CD8-positive, alpha-beta memory T cell (primary cell): ENCODE results near the gene DGLUCY. TPM values are rescaled to one million over a fixed set of nuclear protein-coding genes. Genes with fewer than 3 reads are reported as not detected.

Experiments
- CTCF ChIA-PET: fragments of 350-600 bp; sonication (Branson Sonifier 250); formaldehyde crosslinking; loops from one replicate; lab custom pipeline; 2021; ENCODE audit warnings: antibody characterized with exemption; lab: Charles Lee
- POLR2A ChIA-PET: fragments of 350-600 bp; sonication (Branson Sonifier 250); formaldehyde crosslinking; loops from one replicate; lab custom pipeline; 2021; ENCODE audit warnings: antibody characterized with exemption; lab: Charles Lee
- DNase-seq, 5 donors: peaks; one replicate each; pipeline versions ENCODE4 v3.0.0 to v3.0.0-alpha.2; 2020 to 2022; ENCODE audit warnings: mixed read lengths in 1 of 5
- H3K27ac ChIP-seq: one replicate; pipeline ENCODE4 v1.7.0; 2013; ENCODE audit warnings: low read depth, mild to moderate bottlenecking, low read length, moderate library complexity
- H3K27me3 ChIP-seq: 2 replicates; pipeline ENCODE4 v1.7.0; 2013; ENCODE audit warnings: low read length, mild to moderate bottlenecking; ENCODE audit not compliant: insufficient read depth, poor library complexity, severe bottlenecking
- H3K36me3 ChIP-seq: 2 replicates; pipeline ENCODE4 v1.7.0; 2013; ENCODE audit warnings: mild to moderate bottlenecking, low read length, moderate library complexity; ENCODE audit not compliant: insufficient read depth
- H3K4me1 ChIP-seq: 2 replicates; pipeline ENCODE4 v1.7.0; 2013; ENCODE audit warnings: mild to moderate bottlenecking, low read length, moderate library complexity; ENCODE audit not compliant: insufficient read depth
- H3K4me3 ChIP-seq: 2 replicates; pipeline ENCODE4 v1.7.0; 2013; ENCODE audit warnings: mild to moderate bottlenecking, low read length
- H3K9me3 ChIP-seq: 2 replicates; pipeline ENCODE4 v1.7.0; 2013; ENCODE audit warnings: mild to moderate bottlenecking, low read length
- H3K27ac Mint-ChIP-seq, 8 donors: one replicate each; pipeline ENCODE4 v1.8.0; 2020 to 2021; ENCODE audit warnings: mixed read lengths in 8 of 8, mild to moderate bottlenecking in 6 of 8, inconsistent platforms in 3 of 8, moderate library complexity in 3 of 8
- H3K27me3 Mint-ChIP-seq, 2 donors: one replicate each; pipeline ENCODE4 v1.8.0; 2020 to 2021; ENCODE audit warnings: mixed read lengths in 2 of 2, mild to moderate bottlenecking in 1 of 2, moderate library complexity in 1 of 2
- H3K36me3 Mint-ChIP-seq, 3 donors: one replicate each; pipeline ENCODE4 v1.8.0; 2020 to 2021; ENCODE audit warnings: mixed read lengths in 3 of 3, inconsistent platforms in 1 of 3, mild to moderate bottlenecking in 1 of 3
- H3K4me1 Mint-ChIP-seq, 3 donors: one replicate each; pipeline ENCODE4 v1.8.0; 2020 to 2021; ENCODE audit warnings: mixed read lengths in 3 of 3, inconsistent platforms in 1 of 3, mild to moderate bottlenecking in 1 of 3
- H3K4me3 Mint-ChIP-seq, 7 donors: one replicate each; pipeline ENCODE4 v1.8.0; 2020 to 2021; ENCODE audit warnings: mixed read lengths in 7 of 7, mild to moderate bottlenecking in 6 of 7, moderate library complexity in 4 of 7, inconsistent platforms in 2 of 7
- H3K9me3 Mint-ChIP-seq, 5 donors: one replicate each; pipeline ENCODE4 v1.8.0; 2020 to 2022; ENCODE audit warnings: mixed read lengths in 5 of 5, mild to moderate bottlenecking in 3 of 5, moderate library complexity in 2 of 5, inconsistent platforms in 1 of 5
- polyA plus RNA-seq: library from polyadenylated mRNA; unstranded; fragments of 300-500 nt; fragmentation: Illumina TruSeq; gene quantifications from one replicate; pipeline ENCODE4 v1.2.3, GENCODE V29; 2021
- total RNA-seq, 2 experiments: library from RNA; stranded (reverse); gene quantifications; one replicate each; pipeline ENCODE4 v1.2.3, GENCODE V29; 2021

The DGLUCY gene
- total and polyA plus RNA-seq, 3 experiments from 2014 or later = 45.3 to 55.5 (median 48.7) TPM

- POLR2A ChIA-PET = no interaction called here
- Histone ChIP-seq H3K4me1 (no peaks in the 10 kb centered on the region), H3K27ac (no peak overlapping the region), H3K36me3 (peaks cover 51% of the 10 kb centered on the region), H3K27me3 (no peaks in the 10 kb centered on the region), H3K4me3 (no peak overlapping the region), H3K9me3 (no peaks in the 10 kb centered on the region)
- Mint-ChIP-seq H3K4me3 (peak overlapping the region in 1 of 7 donors; percentile 56), H3K36me3 (peaks cover 0 to 86% (median 20%) of the 10 kb centered on the region in 3 donors), H3K27ac (peak overlapping the region in 4 of 8 donors; percentile 56 to 86 (median 74)), H3K27me3 (peaks cover 0 to 7% of the 10 kb centered on the region in 2 donors), H3K4me1 (peaks cover 11 to 17% (median 15%) of the 10 kb centered on the region in 3 donors), H3K9me3 (no peaks in the 10 kb centered on the region)
- no peak for DNase-seq
- CTCF ChIA-PET = interaction anchor here (0.6 to 2.7 kb wide), 5 partner anchors 8 to 95 kb away, joined by 3 to 10 read pairs (median 3); partner anchors contain the start of gene GPR68
Measured at GRCh38 chr14:91272341-91273272, 158.7 kb downstream of the DGLUCY start.

- Histone ChIP-seq H3K4me3 (no peak overlapping the region), H3K27ac (no peak overlapping the region), H3K36me3 (peaks cover 59% of the 10 kb centered on the region), H3K4me1 (no peaks in the 10 kb centered on the region), H3K9me3 (no peaks in the 10 kb centered on the region), H3K27me3 (no peaks in the 10 kb centered on the region)
- Mint-ChIP-seq H3K4me3 (no peak overlapping the region), H3K4me1 (peaks cover 8 to 9% (median 8%) of the 10 kb centered on the region in 3 donors), H3K36me3 (peaks cover 0 to 86% (median 15%) of the 10 kb centered on the region in 3 donors), H3K27me3 (peaks cover 0 to 5% of the 10 kb centered on the region in 2 donors), H3K27ac (peak overlapping the region in 1 of 8 donors; percentile 69), H3K9me3 (no peaks in the 10 kb centered on the region)
- DNase-seq = no peak
- ChIA-PET POLR2A (no interaction called here), CTCF (interaction anchor here (0.6 to 2.7 kb wide), 2 partner anchors 12 to 96 kb away, joined by 3 to 10 read pairs; no protein-coding TSS in a partner anchor)
Measured at GRCh38 chr14:91273273-91273884, 159.5 kb downstream of the DGLUCY start.

GRCh38 chr14:91273885-91274273 lies 160.0 kb downstream of the DGLUCY start:
- POLR2A ChIA-PET = no interaction called here

GRCh38 chr14:91274796-91275195 lies 160.9 kb downstream of the DGLUCY start:
- ChIA-PET POLR2A (no interaction called here), CTCF (interaction anchor here (1.3 to 2.6 kb wide), 3 partner anchors 11 to 102 kb away, joined by 4 to 10 read pairs (median 5); no protein-coding TSS in a partner anchor)
- H3K27me3 Mint-ChIP-seq = peaks cover 0 to 3% of the 10 kb centered on the region in 2 donors
- H3K36me3 Mint-ChIP-seq = peaks cover 0 to 86% (median 11%) of the 10 kb centered on the region in 3 donors
- H3K27ac ChIP-seq = no peak overlapping the region
- H3K9me3 ChIP-seq = no peaks in the 10 kb centered on the region
- no peak overlapping the region for H3K4me3 ChIP-seq
- no peaks in the 10 kb centered on the region for H3K4me1 ChIP-seq
- DNase-seq = no peak
- peaks cover 4 to 8% (median 6%) of the 10 kb centered on the region in 3 donors for H3K4me1 Mint-ChIP-seq
- H3K4me3 Mint-ChIP-seq = no peak overlapping the region
- peaks cover 71% of the 10 kb centered on the region for H3K36me3 ChIP-seq
- H3K27me3 ChIP-seq = no peaks in the 10 kb centered on the region
- H3K9me3 Mint-ChIP-seq = no peaks in the 10 kb centered on the region
- peak overlapping the region in 5 of 8 donors; percentile 19 to 80 (median 42) for H3K27ac Mint-ChIP-seq

More at GRCh38 chr14:91273885-91274273, 160.0 kb downstream of the DGLUCY start:
- no peak overlapping the region for H3K27ac ChIP-seq
- no peaks in the 10 kb centered on the region for H3K9me3 ChIP-seq
- no peak for DNase-seq
- Mint-ChIP-seq H3K27me3 (peaks cover 0 to 5% of the 10 kb centered on the region in 2 donors), H3K27ac (peak overlapping the region in 1 of 8 donors; percentile 26), H3K4me3 (no peak overlapping the region), H3K36me3 (peaks cover 0 to 87% (median 15%) of the 10 kb centered on the region in 3 donors), H3K4me1 (peaks cover 7 to 8% (median 8%) of the 10 kb centered on the region in 3 donors), H3K9me3 (no peaks in the 10 kb centered on the region)
- H3K27me3 ChIP-seq = no peaks in the 10 kb centered on the region
- CTCF ChIA-PET = interaction anchor here (1.3 to 2.7 kb wide), 2 partner anchors 96 to 101 kb away, joined by 4 to 10 read pairs; no protein-coding TSS in a partner anchor
- H3K4me3 ChIP-seq = no peak overlapping the region
- H3K4me1 ChIP-seq = no peaks in the 10 kb centered on the region
- peaks cover 64% of the 10 kb centered on the region for H3K36me3 ChIP-seq

Other genes with a start within 250 kb of the DGLUCY start
- 10 to 100 TPM; 17.7 to 19.9 TPM for gene RPS6KA5, start 53.4 kb upstream of the DGLUCY start, total RNA-seq
- 21.3 TPM for gene RPS6KA5, start 53.4 kb upstream of the DGLUCY start, polyA plus RNA-seq
- gene GPR68, start 130.6 kb downstream of the DGLUCY start, total RNA-seq = 10 to 100 TPM; 14.2 to 15.4 TPM
- gene GPR68, start 130.6 kb downstream of the DGLUCY start, polyA plus RNA-seq = 22.7 TPM